Neural progenitor cell (in vitro differentiated cells): ENCODE data around the gene CFAP53.

Source experiments
- CTCF ChIP-seq: fragments of 200-600 bp; sonication (generic); IDR thresholded peaks from 2 replicates; pipeline ENCODE4 v1.5.1; 2017; ENCODE audit warnings: antibody characterized with exemption, mild to moderate bottlenecking
- EZH2 ChIP-seq: fragments of 200-600 bp; sonication (generic); IDR thresholded peaks from 2 replicates; pipeline ENCODE4 v1.6.1; 2017; ENCODE audit warnings: antibody characterized with exemption, mild to moderate bottlenecking, moderate library complexity

- TF ChIP-seq EZH2, result no peak
- no peak for TF ChIP-seq CTCF
Measured at GRCh38 chr18:50276452-50276851, 10.2 kb upstream of the CFAP53 start.
